Stimulated activated CD4-positive, alpha-beta T cell treated with anti-CD3 and anti-CD28 coated beads, Interleukin-1b, Interleukin-23, amount 100 ng/mL, for 1 hour (primary cell): ENCODE results near the gene DPCD.
"Not testable (repeated sequence)": the region's sequence is repeated elsewhere in the genome, so short reads cannot be mapped to it uniquely, and the experiment has no call there.

Experiments
- DNase-seq, 2 donors: peaks; one replicate each; pipeline ENCODE4 v3.0.0-alpha.2; 2020; ENCODE audit warnings: low read depth in 2 of 2

Gene DPCD

GRCh38 chr10:101618871-101619270 lies 30.8 kb downstream of the DPCD start:
- DNase-seq = no peak

GRCh38 chr10:101619983-101620382 lies 31.9 kb downstream of the DPCD start:
- no peak for DNase-seq

- no peak for DNase-seq
Measured at GRCh38 chr10:101623528-101623927, 35.4 kb downstream of the DPCD start.

GRCh38 chr10:101624526-101625102 lies 36.5 kb downstream of the DPCD start:
- DNase-seq = no peak

- DNase-seq = no peak
Measured at GRCh38 chr10:101625821-101626412, 37.8 kb downstream of the DPCD start.

GRCh38 chr10:101629837-101630632 lies 41.9 kb downstream of the DPCD start:
- no peak for DNase-seq

- DNase-seq = no peak
Measured at GRCh38 chr10:101630633-101630920, 42.5 kb downstream of the DPCD start.

GRCh38 chr10:101631821-101632475 lies 43.8 kb downstream of the DPCD start:
- DNase-seq = no peak

- not testable (repeated sequence) for DNase-seq
Measured at GRCh38 chr10:101633510-101633909, 45.4 kb downstream of the DPCD start.

- DNase-seq = no peak
Measured at GRCh38 chr10:101639141-101639900, 51.2 kb downstream of the DPCD start.

GRCh38 chr10:101643546-101643945 lies 55.4 kb downstream of the DPCD start:
- no peak for DNase-seq

GRCh38 chr10:101644002-101644401 lies 55.9 kb downstream of the DPCD start:
- DNase-seq = no peak

GRCh38 chr10:101645659-101646058 lies 57.5 kb downstream of the DPCD start:
- DNase-seq = no peak

GRCh38 chr10:101646364-101646763 lies 58.2 kb downstream of the DPCD start:
- no peak for DNase-seq

- no peak for DNase-seq
Measured at GRCh38 chr10:101647255-101647654, 59.1 kb downstream of the DPCD start.

- DNase-seq = no peak
Measured at GRCh38 chr10:101649525-101650085, 61.5 kb downstream of the DPCD start.

- no peak for DNase-seq
Measured at GRCh38 chr10:101650863-101651262, 62.7 kb downstream of the DPCD start.

- DNase-seq = no peak
Measured at GRCh38 chr10:101651336-101651735, 63.2 kb downstream of the DPCD start.

- DNase-seq = no peak
Measured at GRCh38 chr10:101653536-101653935, 65.4 kb downstream of the DPCD start.

GRCh38 chr10:101655570-101655969 lies 67.4 kb downstream of the DPCD start:
- DNase-seq = no peak

- no peak for DNase-seq
Measured at GRCh38 chr10:101656890-101657289, 68.8 kb downstream of the DPCD start.

- DNase-seq = no peak
Measured at GRCh38 chr10:101658975-101659374, 70.9 kb downstream of the DPCD start.
